ENCODE data around the gene JARID2. TPM values are rescaled to one million over a fixed set of nuclear protein-coding genes. Genes with fewer than 3 reads are reported as not detected.

Gene JARID2
- total and polyA plus RNA-seq, 2 of the 13 experiments (the other 11 are each of a cell fraction or from before 2014, with no cell fraction given): 7.5 to 10.3 TPM

DNA sequence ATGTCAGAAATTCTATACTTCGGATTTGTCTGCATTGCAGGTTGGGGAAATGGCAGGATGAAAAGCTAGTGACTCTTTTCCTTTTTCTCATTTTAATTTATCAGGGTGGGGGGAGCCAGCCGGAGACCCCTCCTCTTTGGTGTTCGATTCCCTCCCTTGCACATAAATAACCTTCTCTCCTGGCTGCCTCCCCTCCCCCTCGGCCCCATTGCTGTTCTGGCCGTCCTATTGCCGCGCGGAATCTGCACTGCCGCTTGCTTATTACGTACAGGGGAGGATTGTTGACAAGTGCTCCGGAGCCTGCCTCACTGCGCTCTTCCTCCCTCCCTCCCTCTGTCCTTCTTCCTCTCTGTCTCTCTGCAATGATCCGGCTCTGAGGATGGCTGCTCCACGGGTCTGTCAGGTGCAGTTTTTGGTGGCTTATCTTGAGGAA is 154.7 kb downstream of the JARID2 start:
- Histone ChIP-seq H3K79me2 (ENCODE audit: insufficient read depth, low read length) (peaks cover 15% of the 10 kb centered on the region), H3K27me3 (ENCODE audit: control insufficient read depth in 1 of 2, insufficient read depth in 2 of 2, low read length in 2 of 2) (no peaks in the 10 kb centered on the region), H3K4me1 (ENCODE audit: insufficient read depth, low read length) (peaks cover 31% of the 10 kb centered on the region), H3K27ac (ENCODE audit: extremely low read length, insufficient read depth, low read length) (no peak overlapping the region), H4K20me1 (ENCODE audit: insufficient read depth, low read length) (peaks cover 9% of the 10 kb centered on the region; the same call in 1 of the 2 replicates), H3K4me2 (ENCODE audit: low read depth, low read length) (no peak overlapping the region), H3K36me3 (replicated peaks in 1 of 2; ENCODE audit: control insufficient read depth in 1 of 2, insufficient read depth in 2 of 2, low read length in 2 of 2) (no peaks in the 10 kb centered on the region; a peak in 1 of 5 replicates), H3K9me3 (ENCODE audit: low read length) (no peaks in the 10 kb centered on the region), H3K4me3 (replicated peaks in 1 of 3; ENCODE audit: insufficient read depth in 1 of 3, low read depth in 2 of 3, low read length in 3 of 3) (no peak overlapping the region), H3K9ac (ENCODE audit: insufficient read depth, low read depth, low read length) (no peak overlapping the region), H2AFZ (ENCODE audit: low read length) (no peak overlapping the region)
- intact Hi-C loops (cut with micrococcal nuclease; ENCODE audit: unreplicated experiment) (loop anchor here (5.0 kb wide), 1 partner anchor 497 kb away; no protein-coding TSS in a partner anchor), in situ Hi-C loops (cut with HindIII; ENCODE audit: extremely low pct_ligation_motif_present, low pct_unique_long_range_greater_than_20kb) (no loop called here)
- no peak for FAIRE-seq
- POLR2A ChIA-PET: no interaction called here
- no peak for DNase-seq (ENCODE audit: low spot score)
- WGBS (ENCODE audit: low lambda C conversion rate): 87% methylated on average over 14 of the region's 14 CpGs
- BruUV-seq (replicated peaks): no TSS peak
- CTCF ChIA-PET (ENCODE audit: low intra/inter-chr PET ratio, low total read pairs): no interaction called here
- peak; percentile 33; the same call in 1 of the 3 replicates for ATAC-seq
- TF ChIP-seq TAF15 (IDR thresholded peaks at IDR 0.05; ENCODE audit: low read depth, low read length, poor library complexity, severe bottlenecking): no peak
- TF ChIP-seq ZNF263 (CRISPR knock-in tag; IDR thresholded peaks at IDR 0.05): peak; percentile 53; the same call in 1 of the 2 replicates
- TF ChIP-seq, protein P1, sequence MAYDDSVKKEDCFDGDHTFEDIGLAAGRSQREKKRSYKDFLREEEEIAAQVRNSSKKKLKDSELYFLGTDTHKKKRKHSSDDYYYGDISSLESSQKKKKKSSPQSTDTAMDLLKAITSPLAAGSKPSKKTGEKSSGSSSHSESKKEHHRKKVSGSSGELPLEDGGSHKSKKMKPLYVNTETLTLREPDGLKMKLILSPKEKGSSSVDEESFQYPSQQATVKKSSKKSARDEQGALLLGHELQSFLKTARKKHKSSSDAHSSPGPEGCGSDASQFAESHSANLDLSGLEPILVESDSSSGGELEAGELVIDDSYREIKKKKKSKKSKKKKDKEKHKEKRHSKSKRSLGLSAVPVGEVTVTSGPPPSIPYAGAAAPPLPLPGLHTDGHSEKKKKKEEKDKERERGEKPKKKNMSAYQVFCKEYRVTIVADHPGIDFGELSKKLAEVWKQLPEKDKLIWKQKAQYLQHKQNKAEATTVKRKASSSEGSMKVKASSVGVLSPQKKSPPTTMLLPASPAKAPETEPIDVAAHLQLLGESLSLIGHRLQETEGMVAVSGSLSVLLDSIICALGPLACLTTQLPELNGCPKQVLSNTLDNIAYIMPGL (CRISPR knock-in tag; IDR thresholded peaks at IDR 0.05; ENCODE audit: borderline replicate concordance in 1 of 2, low read depth in 1 of 2): no peak
- TF ChIP-seq, protein P2, sequence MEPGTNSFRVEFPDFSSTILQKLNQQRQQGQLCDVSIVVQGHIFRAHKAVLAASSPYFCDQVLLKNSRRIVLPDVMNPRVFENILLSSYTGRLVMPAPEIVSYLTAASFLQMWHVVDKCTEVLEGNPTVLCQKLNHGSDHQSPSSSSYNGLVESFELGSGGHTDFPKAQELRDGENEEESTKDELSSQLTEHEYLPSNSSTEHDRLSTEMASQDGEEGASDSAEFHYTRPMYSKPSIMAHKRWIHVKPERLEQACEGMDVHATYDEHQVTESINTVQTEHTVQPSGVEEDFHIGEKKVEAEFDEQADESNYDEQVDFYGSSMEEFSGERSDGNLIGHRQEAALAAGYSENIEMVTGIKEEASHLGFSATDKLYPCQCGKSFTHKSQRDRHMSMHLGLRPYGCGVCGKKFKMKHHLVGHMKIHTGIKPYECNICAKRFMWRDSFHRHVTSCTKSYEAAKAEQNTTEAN (CRISPR knock-in tag; conservative IDR thresholded peaks at IDR 0.05): no peak
- TF ChIP-seq ZBTB38 (CRISPR knock-in tag; IDR thresholded peaks at IDR 0.05): 0 out of 2 replicates have a peak, but pooled peaks have one; percentile 30
- no peak for TF ChIP-seq TBP (CRISPR knock-in tag; IDR thresholded peaks at IDR 0.05)
- TF ChIP-seq, protein P3, sequence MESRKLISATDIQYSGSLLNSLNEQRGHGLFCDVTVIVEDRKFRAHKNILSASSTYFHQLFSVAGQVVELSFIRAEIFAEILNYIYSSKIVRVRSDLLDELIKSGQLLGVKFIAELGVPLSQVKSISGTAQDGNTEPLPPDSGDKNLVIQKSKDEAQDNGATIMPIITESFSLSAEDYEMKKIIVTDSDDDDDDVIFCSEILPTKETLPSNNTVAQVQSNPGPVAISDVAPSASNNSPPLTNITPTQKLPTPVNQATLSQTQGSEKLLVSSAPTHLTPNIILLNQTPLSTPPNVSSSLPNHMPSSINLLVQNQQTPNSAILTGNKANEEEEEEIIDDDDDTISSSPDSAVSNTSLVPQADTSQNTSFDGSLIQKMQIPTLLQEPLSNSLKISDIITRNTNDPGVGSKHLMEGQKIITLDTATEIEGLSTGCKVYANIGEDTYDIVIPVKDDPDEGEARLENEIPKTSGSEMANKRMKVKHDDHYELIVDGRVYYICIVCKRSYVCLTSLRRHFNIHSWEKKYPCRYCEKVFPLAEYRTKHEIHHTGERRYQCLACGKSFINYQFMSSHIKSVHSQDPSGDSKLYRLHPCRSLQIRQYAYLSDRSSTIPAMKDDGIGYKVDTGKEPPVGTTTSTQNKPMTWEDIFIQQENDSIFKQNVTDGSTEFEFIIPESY (CRISPR knock-in tag; IDR thresholded peaks at IDR 0.05): peak; percentile 62
- no peak for TF ChIP-seq TAF1 (CRISPR knock-in tag; IDR thresholded peaks at IDR 0.05)
- TF ChIP-seq PCBP1 (IDR thresholded peaks at IDR 0.05; ENCODE audit: borderline replicate concordance, low read depth, low read length): no peak
- TF ChIP-seq ERF (CRISPR knock-in tag; IDR thresholded peaks at IDR 0.05): no peak
- TF ChIP-seq, protein P4, sequence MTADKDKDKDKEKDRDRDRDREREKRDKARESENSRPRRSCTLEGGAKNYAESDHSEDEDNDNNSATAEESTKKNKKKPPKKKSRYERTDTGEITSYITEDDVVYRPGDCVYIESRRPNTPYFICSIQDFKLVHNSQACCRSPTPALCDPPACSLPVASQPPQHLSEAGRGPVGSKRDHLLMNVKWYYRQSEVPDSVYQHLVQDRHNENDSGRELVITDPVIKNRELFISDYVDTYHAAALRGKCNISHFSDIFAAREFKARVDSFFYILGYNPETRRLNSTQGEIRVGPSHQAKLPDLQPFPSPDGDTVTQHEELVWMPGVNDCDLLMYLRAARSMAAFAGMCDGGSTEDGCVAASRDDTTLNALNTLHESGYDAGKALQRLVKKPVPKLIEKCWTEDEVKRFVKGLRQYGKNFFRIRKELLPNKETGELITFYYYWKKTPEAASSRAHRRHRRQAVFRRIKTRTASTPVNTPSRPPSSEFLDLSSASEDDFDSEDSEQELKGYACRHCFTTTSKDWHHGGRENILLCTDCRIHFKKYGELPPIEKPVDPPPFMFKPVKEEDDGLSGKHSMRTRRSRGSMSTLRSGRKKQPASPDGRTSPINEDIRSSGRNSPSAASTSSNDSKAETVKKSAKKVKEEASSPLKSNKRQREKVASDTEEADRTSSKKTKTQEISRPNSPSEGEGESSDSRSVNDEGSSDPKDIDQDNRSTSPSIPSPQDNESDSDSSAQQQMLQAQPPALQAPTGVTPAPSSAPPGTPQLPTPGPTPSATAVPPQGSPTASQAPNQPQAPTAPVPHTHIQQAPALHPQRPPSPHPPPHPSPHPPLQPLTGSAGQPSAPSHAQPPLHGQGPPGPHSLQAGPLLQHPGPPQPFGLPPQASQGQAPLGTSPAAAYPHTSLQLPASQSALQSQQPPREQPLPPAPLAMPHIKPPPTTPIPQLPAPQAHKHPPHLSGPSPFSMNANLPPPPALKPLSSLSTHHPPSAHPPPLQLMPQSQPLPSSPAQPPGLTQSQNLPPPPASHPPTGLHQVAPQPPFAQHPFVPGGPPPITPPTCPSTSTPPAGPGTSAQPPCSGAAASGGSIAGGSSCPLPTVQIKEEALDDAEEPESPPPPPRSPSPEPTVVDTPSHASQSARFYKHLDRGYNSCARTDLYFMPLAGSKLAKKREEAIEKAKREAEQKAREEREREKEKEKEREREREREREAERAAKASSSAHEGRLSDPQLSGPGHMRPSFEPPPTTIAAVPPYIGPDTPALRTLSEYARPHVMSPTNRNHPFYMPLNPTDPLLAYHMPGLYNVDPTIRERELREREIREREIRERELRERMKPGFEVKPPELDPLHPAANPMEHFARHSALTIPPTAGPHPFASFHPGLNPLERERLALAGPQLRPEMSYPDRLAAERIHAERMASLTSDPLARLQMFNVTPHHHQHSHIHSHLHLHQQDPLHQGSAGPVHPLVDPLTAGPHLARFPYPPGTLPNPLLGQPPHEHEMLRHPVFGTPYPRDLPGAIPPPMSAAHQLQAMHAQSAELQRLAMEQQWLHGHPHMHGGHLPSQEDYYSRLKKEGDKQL (CRISPR knock-in tag; IDR thresholded peaks at IDR 0.05; ENCODE audit: low read depth): no peak
- TF ChIP-seq RBM22 (optimal IDR thresholded peaks at IDR 0.05; ENCODE audit: low read length): peak; percentile 18
- TF ChIP-seq MAZ (IDR thresholded peaks at IDR 0.05; ENCODE audit: borderline replicate concordance, low read depth, low read length): no peak
- no peak for TF ChIP-seq MAZ (CRISPR knock-in tag; IDR thresholded peaks at IDR 0.05; ENCODE audit: low read depth)

Data from HepG2 (cell line).